SK-N-MC (cell line): ENCODE data around the gene GCNT4.
A peak's percentile ranks its signal among the peaks of the same experiment; 100 is the strongest.

Source experiments
- DNase-seq: peaks from one replicate; pipeline ENCODE4 v3.0.0-alpha.2; 2011; ENCODE audit warnings: low read depth, low spot score
- H3K27ac ChIP-seq: fragments of 200-600 bp; sonication (generic); 2 replicates; pipeline ENCODE4 v1.5.1; 2016; ENCODE audit warnings: mixed run types
- H3K36me3 ChIP-seq: fragments of 200-600 bp; sonication (generic); 2 replicates; pipeline ENCODE4 v1.6.1; 2017; ENCODE audit warnings: antibody characterized with exemption, low read length, mixed read lengths; ENCODE audit not compliant: insufficient read depth
- H3K4me3 ChIP-seq: fragments of 200-600 bp; sonication (generic); 2 replicates; pipeline ENCODE4 v1.5.1; 2016
- H3K9ac ChIP-seq: fragments of 200-600 bp; sonication (generic); 2 replicates; pipeline ENCODE4 v1.8.0; 2017; ENCODE audit warnings: mixed run types, mixed read lengths; ENCODE audit not compliant: insufficient read length
- H3K9me3 ChIP-seq: fragments of 200-600 bp; sonication (generic); 2 replicates; pipeline ENCODE4 v1.6.1; 2017; ENCODE audit warnings: low read depth, mild to moderate bottlenecking, antibody characterized with exemption, low read length, moderate library complexity, mixed read lengths
- EZH2 ChIP-seq: fragments of 200-600 bp; sonication (generic); IDR thresholded peaks from one replicate; pipeline ENCODE4 v1.6.1; 2017; ENCODE audit warnings: antibody characterized with exemption
- FOXP2 ChIP-seq: optimal IDR thresholded peaks from 2 replicates; pipeline ENCODE3; 2011; ENCODE audit warnings: mild to moderate bottlenecking, moderate library complexity; ENCODE audit not compliant: insufficient read depth; ENCODE audit errors: extremely low read length, control extremely low read depth
- POLR2AphosphoS5 ChIP-seq: IDR thresholded peaks from 2 replicates; pipeline ENCODE4 v1.6.1; 2012; ENCODE audit warnings: mild to moderate bottlenecking, low read depth, low read length, borderline replicate concordance

Gene GCNT4

DNA sequence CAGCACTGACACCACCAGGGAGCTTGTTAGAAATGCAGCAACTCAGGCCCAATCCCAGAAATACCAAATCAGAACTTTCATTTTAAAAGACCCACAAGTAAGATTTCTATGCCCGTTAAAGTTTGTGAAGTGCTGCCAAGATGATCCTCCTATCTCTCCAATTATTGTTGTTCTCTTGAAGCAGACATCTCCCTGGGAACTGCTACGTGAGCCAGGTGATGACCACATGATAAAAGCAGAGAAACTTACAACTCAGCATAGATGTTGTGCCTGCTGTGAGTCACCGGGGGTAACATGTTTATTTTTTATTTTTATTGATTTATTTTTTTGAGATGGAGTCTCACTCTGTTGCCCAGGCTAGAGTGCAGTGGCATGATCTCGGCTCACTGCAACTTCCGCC, 34.4 kb downstream of the GCNT4 start:
- DNase-seq = no peak
- Histone ChIP-seq H3K9ac (no peak overlapping the region), H3K4me3 (no peak overlapping the region), H3K27ac (no peak overlapping the region), H3K9me3 (no peaks in the 10 kb centered on the region), H3K36me3 (no peaks in the 10 kb centered on the region)
- TF ChIP-seq FOXP2 (no peak), EZH2 (no peak)

DNA sequence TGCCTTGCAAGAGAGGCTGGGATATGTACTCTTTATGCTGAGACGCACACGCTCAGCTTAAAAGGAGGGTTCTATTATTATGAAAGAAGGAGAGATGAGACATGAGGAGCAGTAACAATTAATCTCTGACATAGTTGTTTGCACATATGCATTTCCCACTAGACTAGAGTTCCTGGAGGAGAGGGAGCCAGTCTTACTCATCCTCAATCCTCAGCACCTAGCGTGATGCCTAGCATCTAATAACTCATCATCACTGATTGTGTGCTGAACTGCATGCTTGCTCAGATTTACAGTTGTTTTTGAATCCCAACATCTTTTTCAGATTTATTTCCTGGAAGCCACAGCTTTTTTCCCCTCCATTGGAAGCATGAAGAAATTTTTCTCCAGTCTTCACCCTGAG, 35.5 kb downstream of the GCNT4 start:
- no peak overlapping the region for H3K9ac ChIP-seq
- no peaks in the 10 kb centered on the region for H3K36me3 ChIP-seq
- H3K4me3 ChIP-seq = no peak overlapping the region
- no peak for TF ChIP-seq FOXP2
- no peak for TF ChIP-seq EZH2
- no peak for TF ChIP-seq POLR2AphosphoS5
- DNase-seq = no peak
- no peaks in the 10 kb centered on the region for H3K9me3 ChIP-seq
- no peak overlapping the region for H3K27ac ChIP-seq

DNA sequence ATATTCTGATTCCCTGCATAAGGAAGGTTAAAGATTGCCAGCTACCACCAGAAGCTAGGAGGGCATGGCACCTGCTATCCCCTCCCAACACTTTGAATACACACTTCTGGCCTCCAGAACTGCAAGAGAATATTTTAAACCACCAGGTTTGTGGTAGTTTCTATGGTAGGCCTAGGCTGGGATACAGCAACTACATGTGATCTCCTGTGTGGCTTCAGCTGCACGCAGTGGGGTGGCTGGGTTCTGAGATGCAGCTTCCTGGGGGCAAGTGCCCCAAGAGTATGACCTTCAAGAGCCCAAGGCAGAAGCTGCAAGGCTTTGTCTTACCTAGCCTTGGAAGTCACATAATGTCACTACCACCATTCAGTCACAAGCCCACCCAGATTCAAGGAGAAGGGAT, 39.6 kb downstream of the GCNT4 start:
- Histone ChIP-seq H3K9ac (no peak overlapping the region), H3K9me3 (no peaks in the 10 kb centered on the region), H3K36me3 (no peaks in the 10 kb centered on the region), H3K4me3 (no peak overlapping the region), H3K27ac (no peak overlapping the region)
- TF ChIP-seq FOXP2 (no peak), EZH2 (no peak), POLR2AphosphoS5 (no peak)
- no peak for DNase-seq

DNA sequence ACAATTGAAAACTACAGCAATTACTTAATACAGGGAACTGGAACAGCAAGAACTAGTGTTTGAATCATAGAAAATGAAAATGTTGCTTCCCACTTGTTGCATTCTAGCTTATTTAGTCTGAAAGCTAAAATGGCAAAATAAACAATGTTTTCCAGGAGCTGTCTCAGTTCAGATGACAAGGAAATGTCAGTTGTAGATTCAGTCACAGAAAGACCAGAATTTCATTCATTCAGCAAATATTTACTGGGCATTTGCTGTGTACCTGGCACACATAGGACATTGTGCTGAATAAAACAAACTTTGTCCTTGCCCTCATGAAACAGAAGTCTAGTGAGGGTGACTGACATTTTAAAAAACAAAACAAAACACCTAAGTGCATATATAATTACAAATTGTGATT, 41.5 kb downstream of the GCNT4 start:
- DNase-seq = no peak
- H3K9ac ChIP-seq = no peak overlapping the region
- TF ChIP-seq FOXP2 (no peak), EZH2 (no peak), POLR2AphosphoS5 (no peak)

DNA sequence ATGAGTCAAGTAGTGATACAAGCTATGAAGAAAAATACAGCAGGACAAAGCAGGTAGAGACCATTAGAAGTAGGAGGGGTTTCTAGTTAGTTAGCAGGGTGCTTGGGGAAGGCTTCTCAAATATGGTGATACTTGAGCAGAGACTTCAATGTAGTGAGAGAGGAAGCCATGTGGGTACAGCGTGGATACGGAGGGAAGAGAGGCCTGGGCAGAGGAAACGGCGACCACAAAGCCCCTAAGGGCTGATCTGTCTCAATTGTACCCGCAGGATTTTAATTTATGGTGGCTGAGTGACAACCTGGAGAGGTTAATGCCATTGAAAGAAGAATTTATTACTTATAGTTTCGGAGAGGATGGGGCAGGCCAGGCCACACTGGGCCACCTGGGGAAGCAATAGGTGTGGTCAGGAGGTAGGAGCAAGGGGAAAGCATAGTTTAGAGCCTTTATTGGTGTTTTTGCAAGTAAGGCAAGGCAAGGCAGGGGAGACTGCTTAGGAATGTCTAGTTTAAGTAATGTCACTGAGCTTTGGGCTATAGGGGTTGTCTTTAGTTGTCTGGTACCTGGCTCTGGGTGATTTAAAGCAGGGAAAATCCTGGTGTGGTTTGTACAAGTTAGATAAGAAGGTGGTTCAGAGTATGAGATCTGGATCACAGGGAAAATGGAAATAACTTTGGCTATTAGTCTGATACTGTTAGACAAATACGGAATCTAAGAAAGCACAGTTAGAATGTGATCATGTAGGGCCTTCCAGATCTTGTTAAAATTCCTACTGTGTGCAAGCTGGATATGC, 42.6 kb downstream of the GCNT4 start:
- TF ChIP-seq POLR2AphosphoS5 (no peak), FOXP2 (no peak), EZH2 (no peak)
- Histone ChIP-seq H3K36me3 (no peaks in the 10 kb centered on the region), H3K9ac (no peak overlapping the region), H3K9me3 (peaks cover 3% of the 10 kb centered on the region; the same call in 1 of the 2 replicates), H3K27ac (0 out of 2 replicates have a peak overlapping the region, but pooled peaks have one; percentile 9), H3K4me3 (no peak overlapping the region)
- no peak for DNase-seq

More for the DNA sequence above, 41.5 kb downstream of the GCNT4 start:
- no peak overlapping the region for H3K27ac ChIP-seq
- H3K4me3 ChIP-seq = no peak overlapping the region
- no peaks in the 10 kb centered on the region for H3K9me3 ChIP-seq
- H3K36me3 ChIP-seq = no peaks in the 10 kb centered on the region

DNA sequence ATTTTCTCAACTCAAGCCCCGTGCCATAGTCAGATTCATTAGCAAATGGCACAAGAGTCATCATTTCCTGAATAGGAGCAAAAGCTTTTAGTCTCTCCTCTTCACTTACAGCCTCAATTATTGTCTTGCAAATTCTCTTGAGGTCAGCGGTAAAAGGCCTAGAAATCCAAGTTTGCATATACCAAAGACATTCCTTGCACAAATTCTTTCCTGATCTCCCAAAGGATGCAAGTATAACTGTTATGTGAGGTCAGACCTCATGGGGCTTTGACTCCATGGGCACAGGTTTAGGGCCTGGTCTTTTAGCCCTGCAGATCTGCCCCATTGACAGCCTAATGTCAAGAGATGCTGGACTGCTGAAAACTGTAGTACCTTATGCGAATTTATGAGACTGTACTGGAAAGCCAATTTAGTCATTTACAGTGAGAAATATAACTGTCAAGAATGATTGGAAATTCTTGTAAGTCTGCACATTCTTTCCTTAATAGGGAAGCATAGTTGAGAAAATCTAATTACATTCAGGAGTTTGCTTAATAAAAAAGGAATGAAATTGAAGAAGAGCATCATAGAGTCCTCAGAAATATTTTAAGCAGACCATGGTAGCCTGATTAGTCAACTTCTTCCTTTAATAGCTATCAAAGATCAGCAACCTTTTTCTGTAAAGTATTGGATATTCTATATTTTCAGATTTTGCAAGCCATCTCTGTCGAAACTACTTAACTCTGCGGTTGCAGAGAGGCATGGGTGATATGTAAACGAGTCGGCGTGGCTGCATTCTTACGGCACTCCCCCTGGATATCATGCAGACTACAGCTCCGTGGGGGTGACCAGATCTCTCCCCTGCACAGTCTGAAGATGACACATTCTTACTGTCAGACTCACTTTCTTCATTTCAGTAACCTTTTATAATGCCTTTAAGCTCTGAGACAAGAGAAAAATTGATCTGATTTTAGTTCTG, 45.2 kb downstream of the GCNT4 start:
- DNase-seq = no peak
- Histone ChIP-seq H3K4me3 (peak overlapping the region; percentile 62), H3K27ac (peak overlapping the region; percentile 87), H3K36me3 (no peaks in the 10 kb centered on the region), H3K9ac (peak overlapping the region; percentile 14), H3K9me3 (peaks cover 9% of the 10 kb centered on the region; the same call in 1 of the 2 replicates)
- TF ChIP-seq EZH2 (no peak), FOXP2 (no peak), POLR2AphosphoS5 (no peak)

DNA sequence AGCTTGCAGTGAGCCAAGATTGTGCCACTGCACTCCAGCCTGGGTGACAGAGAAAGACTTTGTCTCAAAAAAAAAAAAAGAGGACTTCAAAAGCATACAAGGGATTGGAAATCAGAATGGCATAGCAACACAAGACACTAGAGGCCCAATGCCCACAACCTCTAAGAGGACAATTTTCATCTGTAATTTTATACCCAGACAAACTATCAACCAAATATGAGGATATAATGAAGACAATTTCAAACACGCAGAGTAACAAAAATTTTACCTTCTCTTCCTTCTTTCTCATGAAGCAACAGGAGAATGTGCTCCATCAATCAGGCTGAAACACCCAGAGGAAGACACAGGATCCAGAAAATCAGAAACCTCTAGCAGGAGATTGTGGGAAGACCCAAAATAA, 46.8 kb downstream of the GCNT4 start:
- Histone ChIP-seq H3K9me3 (peaks cover 9% of the 10 kb centered on the region; the same call in 1 of the 2 replicates), H3K36me3 (no peaks in the 10 kb centered on the region), H3K4me3 (no peak overlapping the region), H3K9ac (no peak overlapping the region), H3K27ac (no peak overlapping the region)
- DNase-seq = no peak
- TF ChIP-seq POLR2AphosphoS5 (no peak), FOXP2 (no peak), EZH2 (no peak)
